Stimulated activated CD4-positive, alpha-beta T cell treated with anti-CD3 and anti-CD28 coated beads, Interleukin-15, amount 100 ng/mL, for 1 hour (primary cell): Measurements from ENCODE around the gene ALKBH8.
"Not testable (repeated sequence)": the region's sequence is repeated elsewhere in the genome, so short reads cannot be mapped to it uniquely, and the experiment has no call there.

Experiments
- DNase-seq, 2 donors: peaks; one replicate each; pipeline ENCODE4 v3.0.0-alpha.2; 2020; ENCODE audit warnings: low read depth in 1 of 2, low spot score in 1 of 2

ALKBH8 gene

DNA sequence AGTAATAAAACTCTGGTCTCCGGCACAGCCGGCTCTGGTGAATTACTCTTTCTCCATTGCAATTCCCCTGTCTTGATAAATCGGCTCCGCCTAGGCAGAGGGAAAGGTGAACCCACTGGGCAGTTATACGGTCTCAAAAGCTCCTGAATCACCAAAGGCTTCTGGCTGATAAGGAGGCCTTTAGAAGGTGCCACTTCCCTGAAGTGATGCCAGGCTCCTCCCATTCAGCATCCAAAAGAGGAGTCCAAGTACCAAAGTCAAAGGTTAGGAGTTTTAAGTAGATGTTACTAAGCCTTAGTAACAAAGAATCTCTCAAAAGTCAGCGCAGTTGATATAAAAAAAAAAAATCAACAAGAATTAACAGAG is 11.8 kb upstream of the ALKBH8 start:
- no peak for DNase-seq

DNA sequence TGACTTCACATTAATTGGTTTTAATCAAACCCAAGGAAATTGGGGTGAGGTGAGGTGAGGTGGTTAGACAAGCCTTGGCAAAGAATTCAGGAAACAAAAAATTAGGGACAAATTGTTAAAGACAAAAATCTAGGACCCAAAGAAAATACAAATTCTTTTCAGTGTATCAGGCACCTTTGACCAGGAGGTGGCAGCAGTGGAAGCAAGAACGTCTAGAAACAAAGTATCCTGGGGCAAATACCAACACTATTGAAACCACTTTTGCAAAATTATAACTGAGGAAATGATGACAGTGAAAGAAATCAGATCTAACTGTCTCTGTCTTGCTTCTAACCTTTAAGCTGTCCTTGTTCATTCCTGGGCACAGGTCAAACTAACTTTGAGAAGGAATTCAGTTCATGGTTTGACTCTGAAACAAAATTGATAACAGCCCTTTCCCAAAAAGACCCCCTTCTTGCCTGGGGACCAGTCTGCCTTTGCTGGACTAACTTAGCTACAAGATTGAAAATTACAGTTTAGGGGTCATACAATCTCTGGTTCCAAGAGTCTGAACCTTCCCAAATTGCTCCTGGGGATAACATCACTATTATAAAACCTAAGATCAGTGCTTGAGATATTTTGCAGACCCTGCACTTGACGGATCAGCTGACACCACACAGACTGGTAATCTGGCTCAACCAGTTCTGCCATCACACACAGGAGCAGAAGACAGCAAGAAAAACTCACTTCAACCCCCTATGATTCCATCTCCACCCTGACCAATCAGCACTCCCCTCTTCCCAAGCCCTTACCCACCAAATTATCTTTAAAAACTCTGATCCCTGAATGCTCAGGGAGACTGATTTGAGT is 11.2 kb upstream of the ALKBH8 start:
- peak in 1 of 2 donors; percentile 26 for DNase-seq

DNA sequence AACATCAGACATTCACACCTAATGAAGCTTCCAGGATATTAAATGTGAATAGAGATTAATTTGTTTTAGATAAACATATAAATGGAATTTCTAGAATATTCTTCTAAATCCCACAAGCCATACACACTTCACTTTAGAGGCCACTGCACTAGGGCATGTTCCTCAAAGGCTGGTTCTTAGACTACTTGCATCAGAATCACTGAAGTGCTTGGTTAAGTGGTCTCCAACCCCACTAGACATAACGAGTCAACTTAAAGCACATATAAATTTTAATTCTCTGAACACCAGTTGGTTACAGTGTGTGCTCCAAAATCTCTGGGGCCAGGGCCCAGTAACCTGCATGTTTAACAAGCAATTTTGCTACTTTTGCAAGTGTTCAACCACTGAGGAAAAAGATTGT is 7.9 kb upstream of the ALKBH8 start:
- no peak for DNase-seq

DNA sequence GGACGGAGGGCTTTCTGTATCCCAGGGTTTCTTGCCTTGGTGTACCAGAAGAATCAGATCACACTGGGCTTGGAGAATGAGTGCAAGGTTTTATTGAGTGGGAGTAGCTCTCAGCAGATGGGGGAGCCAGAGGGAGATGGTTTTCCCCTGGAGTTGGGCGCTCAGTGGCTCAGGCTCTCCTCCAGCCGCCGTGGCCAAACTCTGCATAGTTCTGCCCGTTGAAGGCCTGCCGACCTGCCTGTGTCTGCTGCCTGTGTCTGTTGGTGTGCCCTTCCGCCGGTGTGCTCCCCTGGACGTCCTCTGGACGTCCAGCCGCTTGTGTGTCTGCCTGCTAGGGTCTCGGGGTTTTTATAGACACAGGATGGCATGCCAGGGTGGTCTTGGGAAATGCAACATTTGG is 4.5 kb upstream of the ALKBH8 start:
- no peak for DNase-seq

DNA sequence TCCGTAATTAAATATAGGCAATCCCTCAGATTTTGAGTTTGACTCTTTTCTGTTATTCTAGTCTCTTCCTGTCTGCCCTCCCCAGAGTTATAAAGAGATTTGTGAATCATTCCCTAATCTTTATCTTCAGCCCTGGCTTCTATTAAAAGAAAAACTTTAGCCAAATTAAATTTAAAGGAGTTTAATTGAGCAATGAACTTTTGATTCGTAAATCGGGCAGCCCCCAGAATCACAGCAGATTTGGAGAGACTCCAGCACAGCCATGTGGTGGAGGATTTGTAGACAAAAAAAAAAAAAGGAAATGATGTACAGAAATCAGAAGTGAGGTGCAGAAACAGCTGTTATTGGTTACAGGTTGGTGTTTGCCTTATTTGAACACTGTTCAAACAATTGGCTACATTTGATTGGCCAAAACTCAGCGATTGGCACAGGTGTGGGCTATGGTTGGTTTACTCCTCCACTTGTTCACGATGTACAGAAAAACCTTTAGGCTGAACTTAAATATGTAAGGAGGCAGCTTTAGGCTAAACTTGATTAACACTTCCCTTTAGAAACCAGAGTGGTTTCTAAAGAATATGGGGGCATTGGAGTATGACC is 2.3 kb upstream of the ALKBH8 start:
- DNase-seq = no peak

DNA sequence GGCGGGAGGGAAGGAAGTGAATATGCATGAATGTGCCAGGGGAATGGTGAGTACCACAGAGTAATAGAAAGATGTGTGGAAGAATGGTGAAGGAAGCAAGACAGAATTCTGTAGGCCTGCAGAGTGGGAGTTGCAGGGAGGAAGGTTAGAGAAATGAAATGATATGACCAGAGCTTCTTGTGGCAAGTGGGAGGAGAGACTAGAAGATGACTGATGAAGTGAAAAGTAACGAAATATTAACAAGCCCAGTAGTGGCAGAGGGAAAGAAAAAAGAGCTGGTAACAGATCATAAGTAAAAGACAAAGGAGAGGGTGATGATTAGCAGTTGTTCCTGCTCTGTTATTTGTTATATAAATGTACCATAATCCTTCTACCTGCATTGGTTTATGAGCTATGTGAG is 1.0 kb upstream of the ALKBH8 start:
- no peak for DNase-seq

DNA sequence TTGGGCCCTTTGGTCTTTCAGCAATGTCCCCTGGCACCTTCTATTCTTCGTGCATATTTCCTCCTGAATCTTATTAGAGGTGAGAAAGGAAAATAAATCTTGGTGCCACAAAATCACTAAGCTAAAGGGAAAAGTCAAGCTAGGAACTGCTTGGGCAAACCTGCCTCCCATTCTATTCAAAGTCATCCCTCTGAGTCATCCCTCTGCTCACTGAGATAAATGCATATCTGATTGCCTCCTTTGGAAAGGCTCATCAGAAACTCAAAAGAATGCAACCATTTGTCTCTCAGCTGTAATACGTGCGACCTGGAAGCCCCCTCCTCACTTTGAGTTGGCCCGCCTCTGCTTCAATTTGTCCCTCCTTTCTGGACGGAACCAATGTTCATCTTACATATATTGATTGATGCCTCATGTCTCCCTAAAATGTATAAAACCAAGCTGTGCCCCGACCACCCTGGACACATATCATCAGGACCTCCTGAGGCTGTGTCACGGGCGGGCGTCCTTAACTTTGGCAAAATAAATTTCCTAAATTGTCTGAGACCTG is 493 bp upstream of the ALKBH8 start:
- DNase-seq = not testable (repeated sequence)

DNA sequence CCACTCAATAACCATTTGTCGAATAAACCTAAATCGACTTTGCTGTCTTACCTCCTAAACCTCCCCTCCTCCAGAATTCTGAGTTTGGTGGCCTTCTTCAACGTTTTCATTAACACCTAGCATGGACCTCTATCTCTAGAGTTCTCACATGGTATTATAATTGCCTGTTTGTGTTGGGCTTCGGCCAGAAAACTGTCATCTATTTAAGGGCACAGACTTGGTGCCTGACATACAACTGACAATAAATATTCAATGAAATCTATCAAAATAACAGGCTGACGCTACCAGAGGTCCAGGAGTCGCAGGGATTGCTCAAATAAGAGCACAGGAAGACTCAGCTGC is 687 bp downstream of the ALKBH8 start:
- DNase-seq = no peak

DNA sequence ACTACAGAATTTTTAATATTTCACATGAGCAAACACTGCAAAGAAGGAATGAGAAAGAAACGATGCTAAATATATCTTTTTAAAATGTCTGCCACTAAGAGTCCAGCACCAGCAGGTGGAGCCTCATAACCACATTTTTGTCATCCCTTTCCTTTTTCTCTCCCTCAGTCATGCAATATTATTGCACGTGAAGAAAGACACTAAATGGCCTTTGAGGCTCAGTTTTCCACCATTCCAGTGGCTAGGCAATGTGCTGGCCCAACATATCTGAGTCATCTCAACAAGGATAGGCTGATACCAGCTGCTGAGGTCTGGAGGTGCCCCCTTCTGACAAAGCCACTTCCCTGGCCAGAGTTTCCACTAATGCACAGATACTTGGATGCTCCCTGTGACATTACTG is 1.8 kb downstream of the ALKBH8 start:
- peak in 1 of 2 donors; percentile 5 for DNase-seq

DNA sequence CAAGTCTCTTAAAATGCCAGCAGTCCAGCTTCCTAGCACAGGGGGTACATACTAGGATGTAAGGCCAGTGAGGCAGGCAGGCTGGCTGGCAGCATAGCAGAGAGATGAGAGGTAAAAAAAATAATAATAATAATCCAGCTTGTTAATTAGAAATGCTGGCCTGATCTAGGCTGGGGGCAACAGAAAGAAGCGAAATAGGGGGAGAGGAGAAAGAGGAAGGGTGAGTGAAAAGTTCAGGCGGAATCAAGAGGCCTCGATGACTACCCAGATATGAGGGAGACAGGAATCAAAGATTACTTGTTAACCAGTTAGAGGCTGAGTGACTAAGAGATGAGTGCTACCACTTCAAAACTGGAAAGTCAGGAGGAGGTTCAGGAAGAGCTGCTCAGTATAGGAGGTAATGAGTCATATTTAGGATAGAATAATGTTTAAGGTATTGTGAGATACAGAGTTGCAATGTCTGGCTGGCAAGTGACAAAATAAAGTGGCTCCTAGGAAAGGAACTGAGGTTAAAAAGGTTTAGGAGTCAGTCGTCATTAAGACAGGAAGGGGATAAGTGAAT is 2.8 kb downstream of the ALKBH8 start:
- no peak for DNase-seq

DNA sequence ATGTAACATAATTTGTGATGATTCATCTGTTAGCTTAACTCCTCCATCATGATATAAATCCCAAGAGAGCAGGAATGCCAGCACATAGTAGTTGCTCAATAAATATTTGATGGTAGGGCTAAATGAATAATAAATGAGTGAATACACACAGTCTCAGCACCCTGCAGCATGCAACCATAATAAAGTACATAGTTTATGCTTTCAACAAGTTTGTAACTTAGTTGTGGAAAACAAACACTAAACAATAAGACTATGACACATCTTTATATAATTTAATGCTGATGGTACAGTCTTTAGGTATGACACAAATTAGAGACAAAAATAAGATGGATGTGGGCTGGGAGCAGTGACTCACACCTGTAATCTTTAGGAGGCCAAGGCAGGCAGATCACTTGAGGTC is 3.8 kb downstream of the ALKBH8 start:
- no peak for DNase-seq

DNA sequence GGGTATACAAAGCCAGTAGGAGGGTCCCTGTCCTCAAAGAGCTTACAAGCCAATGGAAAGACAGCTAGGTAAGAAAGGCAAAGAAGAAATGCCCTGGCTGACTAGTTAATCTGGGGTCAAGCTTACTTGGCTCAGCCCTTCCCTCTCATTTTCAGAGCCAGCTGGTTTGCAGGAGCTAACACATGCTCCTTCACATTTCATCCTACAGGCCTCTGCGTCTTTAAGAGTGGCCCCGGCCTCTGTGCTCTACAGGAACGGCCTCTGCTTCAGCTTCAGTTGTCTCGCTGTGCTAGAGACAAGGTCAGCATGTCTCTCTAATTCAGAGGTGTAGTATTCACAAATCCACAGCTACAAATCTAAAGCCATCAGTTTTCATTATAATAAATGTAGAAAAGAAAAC is 15.2 kb downstream of the ALKBH8 start:
- no peak for DNase-seq

DNA sequence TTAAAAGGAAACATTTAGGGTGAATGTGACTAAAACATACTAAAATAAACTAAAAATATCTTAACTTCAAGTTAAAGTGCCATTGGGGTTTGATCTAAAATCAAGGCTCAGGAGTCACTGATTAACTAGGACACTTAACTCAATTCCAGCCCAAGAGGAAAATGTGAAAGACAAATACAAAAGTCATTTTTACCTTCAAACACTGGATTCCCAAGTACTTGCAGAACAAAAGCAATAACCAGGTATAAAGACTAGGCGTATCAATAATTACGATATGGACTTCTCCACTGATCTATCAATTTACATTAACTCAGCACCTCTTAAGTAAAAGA is 15.6 kb downstream of the ALKBH8 start:
- DNase-seq = no peak

DNA sequence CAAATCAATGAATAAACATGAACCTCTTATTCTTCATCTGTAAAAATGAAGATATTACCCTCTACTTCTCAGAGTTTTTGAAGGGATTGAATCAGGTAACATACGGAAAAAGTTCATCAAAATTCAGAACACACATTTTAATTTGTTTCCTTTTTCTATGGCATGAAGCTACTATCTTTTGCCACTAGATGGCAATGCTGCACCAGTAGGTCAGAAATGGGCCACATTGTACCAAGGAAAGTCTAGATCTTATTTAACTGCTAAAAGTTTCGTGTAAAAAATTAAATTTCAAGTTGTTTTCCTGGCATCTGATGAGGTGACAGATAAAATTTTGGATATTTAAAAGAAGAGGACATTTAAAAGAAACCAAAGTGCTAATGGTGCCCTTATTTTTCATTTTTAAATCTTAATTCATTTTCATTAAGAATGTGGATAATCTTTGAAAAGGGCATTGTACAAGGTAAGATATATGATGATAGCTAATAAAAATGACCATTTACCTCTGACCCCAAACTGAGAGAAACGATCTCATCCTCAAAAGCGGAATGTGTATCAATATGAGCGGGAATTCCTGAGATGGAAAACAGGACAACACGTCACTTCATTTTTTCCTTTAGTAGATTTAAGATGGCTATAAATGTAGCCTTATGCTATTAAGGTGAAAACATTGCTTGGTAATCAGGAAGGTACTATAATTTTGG is 16.1 kb downstream of the ALKBH8 start:
- no peak for DNase-seq

DNA sequence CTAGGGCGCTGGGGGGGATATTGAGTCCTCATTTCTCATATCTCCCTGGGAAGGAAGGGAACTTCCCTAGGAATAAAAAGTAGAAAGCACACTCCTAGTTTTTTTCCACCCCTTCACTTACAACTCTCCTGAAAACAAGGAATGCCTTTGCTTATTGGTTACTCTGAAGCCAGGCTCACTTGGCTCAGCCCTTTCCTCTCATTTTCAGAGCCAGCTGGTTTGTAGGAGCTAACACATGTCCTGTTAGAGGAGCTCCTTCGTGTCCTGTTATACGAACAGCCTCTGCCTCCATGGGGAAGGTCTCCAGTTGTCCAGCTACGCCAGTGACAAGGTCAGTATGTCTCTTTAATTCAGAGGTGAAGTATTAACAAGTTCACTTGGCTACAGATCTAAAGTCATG is 17.6 kb downstream of the ALKBH8 start:
- no peak for DNase-seq

DNA sequence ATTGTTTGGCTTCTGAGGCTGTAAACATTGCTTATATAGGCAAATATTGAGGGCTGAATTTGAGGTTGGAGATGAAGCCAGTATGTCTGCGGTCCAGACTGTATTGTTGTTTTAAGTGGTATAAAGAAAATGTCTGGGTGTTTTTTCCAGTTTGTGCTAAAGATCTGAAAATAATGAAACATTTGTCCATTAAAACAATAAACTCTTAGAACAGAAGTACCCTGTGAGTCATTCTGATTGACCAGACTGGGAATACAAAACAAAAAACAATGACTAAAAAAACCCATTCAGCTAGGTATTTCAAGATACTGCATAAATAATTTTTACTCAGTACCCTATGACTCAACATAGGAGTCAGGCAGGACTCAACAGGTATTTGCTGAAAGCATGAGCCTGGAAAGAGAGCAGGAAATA is 20.4 kb downstream of the ALKBH8 start:
- no peak for DNase-seq

DNA sequence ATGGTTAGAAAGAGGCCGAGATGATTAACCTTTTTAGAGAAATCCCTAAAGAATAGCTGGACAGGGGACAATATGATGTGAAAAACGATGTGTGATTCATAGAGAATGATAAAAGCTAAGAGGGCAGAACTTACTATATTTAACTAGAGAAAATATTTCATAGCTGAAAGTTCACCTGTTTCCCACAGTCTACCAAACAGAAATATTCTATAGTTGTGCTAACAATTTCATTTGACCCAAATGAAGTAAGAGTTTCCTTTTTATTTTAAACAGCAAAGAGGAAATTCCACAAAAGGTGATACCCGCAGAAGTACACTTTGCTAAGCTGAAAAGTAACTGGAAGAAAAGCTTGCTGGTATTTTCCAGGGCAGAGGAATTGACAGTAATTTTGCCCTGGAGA is 26.7 kb downstream of the ALKBH8 start:
- no peak for DNase-seq

DNA sequence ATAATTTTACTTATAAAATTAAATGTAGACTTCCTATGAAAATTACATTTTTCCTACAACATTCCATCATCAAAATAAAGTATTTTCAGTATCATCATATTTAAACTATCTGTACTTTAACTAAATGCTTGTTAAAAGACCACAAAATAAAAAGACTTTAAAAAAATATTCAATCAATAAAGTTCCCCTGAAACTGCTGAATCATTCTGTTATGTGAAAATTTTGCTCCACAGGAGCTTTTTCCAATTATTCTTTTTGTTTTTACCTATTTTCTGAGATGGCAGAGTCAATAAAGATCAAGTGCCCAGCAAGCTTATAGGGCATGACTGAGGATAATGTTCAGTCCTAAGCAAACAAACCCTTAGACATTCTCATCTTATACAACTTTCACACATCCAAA is 27.3 kb downstream of the ALKBH8 start:
- DNase-seq = no peak

DNA sequence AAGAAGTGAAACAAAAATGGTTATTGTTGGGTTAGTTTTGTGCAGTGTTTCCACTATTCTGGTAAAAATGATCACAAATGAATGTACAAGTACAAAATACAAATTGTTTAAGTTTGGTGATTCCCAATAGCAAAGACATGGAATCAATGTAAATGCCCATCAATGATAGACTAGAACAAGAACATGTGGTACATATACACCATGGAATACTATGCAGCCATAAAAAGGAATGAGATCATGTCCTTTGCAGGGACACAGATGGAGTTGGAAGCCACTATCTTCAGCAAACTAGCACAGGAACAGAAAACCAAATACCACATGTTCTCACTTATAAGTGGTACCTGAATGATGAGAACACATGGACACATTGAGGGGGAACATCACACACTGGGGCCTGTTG is 28.4 kb downstream of the ALKBH8 start:
- DNase-seq = not testable (repeated sequence)

DNA sequence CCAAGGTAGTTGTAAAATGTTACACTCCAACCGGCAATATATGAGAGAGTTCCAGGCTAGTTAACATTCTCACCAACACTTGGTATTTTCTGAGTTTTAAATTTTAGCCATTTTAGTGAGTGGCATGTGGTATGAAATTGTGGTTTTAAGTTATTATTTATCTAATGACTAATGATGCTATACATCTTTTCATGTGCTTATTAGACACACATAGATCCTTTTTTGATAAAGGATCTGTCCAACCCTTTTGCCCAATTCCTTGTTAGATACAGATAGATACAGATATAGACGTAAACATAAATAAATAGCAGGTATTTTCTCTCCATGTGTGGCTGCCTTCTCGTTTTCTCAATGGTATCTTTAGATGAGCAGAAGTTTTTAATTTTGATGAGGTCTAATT is 39.3 kb downstream of the ALKBH8 start:
- DNase-seq = no peak

DNA sequence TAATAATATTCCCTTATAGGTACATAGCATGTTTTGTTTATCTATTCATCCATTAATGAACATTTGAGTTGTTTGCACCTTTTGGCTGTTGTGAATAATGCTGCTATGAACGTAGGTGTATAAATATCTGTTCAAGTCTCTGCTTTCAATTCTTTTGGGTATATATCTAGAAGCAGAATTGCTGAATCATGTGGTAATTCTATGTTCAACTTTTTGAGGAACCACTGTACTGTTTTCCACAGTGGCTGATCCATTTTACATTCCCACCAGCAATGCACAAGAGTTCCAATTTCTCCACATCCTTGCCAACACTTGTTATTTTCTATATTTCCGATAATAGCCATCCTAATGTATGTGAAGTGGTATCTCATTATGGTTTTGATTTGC is 56.7 kb downstream of the ALKBH8 start:
- no peak for DNase-seq

DNA sequence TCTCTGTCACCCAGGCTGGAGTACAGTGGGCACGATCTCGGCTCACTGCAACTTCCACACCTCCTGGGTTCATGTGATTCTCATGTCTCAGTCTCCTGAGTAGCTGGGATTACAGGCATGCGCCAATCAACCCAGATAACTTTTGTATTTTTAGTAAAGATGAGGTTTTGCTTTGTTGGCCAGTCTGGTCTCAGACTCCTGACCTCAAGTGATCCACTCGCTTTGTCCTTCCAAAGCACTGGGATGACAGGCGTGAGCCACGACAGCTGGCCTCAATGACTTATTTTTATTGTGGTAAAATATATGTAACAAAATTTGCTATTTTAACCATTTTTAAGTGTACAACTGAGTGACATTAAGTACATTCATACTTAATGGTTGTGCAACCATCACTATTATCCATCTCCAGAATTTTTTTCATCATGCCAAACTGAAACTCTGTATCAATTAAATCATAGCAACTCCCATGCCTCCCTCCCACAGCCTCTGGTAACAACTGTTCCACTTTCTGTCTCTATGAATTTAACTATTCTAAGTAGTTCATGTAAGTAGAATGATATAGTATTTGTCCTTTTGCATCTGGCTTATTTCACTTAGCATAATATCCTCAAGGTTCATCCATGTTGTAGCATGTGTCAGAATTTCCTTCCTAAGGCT is 57.2 kb downstream of the ALKBH8 start:
- DNase-seq = no peak
